MCF 10A (cell line): ENCODE results near the gene XPO6. TPM values are rescaled to one million over a fixed set of nuclear protein-coding genes. Genes with fewer than 3 reads are reported as not detected.

ENCODE experiments used
- BruUV-seq: library from RNA; stranded (reverse); fragments of 400-500 nt; replicated peaks from 2 replicates; lab custom pipeline; 2021; lab: Mats Ljungman, UMichigan
- CTCF ChIA-PET: fragments of 300-600 bp; sonication (Branson Sonifier 250); formaldehyde crosslinking; extraction: SDS; loops from one replicate; lab custom pipeline; 2021; ENCODE audit warnings: antibody characterized with exemption, inconsistent platforms; lab: Yijun Ruan, JAX
- POLR2A ChIA-PET: fragments of 300-600, 350-650 bp; sonication (Branson Sonifier 250); formaldehyde crosslinking; extraction: SDS; loops from one replicate; lab custom pipeline; 2020; ENCODE audit warnings: antibody characterized with exemption, inconsistent platforms; lab: Yijun Ruan, JAX
- DNase-seq: peaks from one replicate; pipeline ENCODE4 v3.0.0-alpha.2; 2018; ENCODE audit not compliant: unreplicated experiment
- H3K27ac Mint-ChIP-seq: one replicate; pipeline ENCODE4 v1.8.0; 2022; ENCODE audit warnings: mild to moderate bottlenecking, low read depth, mixed read lengths; ENCODE audit not compliant: unreplicated experiment
- H3K27me3 Mint-ChIP-seq: one replicate; pipeline ENCODE4 v1.8.0; 2022; ENCODE audit warnings: mixed read lengths; ENCODE audit not compliant: insufficient read depth, unreplicated experiment
- H3K36me3 Mint-ChIP-seq: one replicate; pipeline ENCODE4 v1.8.0; 2022; ENCODE audit warnings: mild to moderate bottlenecking, moderate library complexity, mixed read lengths; ENCODE audit not compliant: insufficient read depth, unreplicated experiment
- H3K4me1 Mint-ChIP-seq: one replicate; pipeline ENCODE4 v1.8.0; 2022; ENCODE audit warnings: mixed read lengths; ENCODE audit not compliant: insufficient read depth, unreplicated experiment
- H3K4me3 Mint-ChIP-seq: one replicate; pipeline ENCODE4 v1.8.0; 2022; ENCODE audit warnings: mild to moderate bottlenecking, moderate library complexity, mixed read lengths; ENCODE audit not compliant: unreplicated experiment
- H3K9me3 Mint-ChIP-seq: one replicate; pipeline ENCODE4 v1.8.0; 2022; ENCODE audit warnings: mixed read lengths; ENCODE audit not compliant: unreplicated experiment
- CTCF ChIP-seq: fragments of 200-600 bp; IDR thresholded peaks from one replicate; pipeline ENCODE4 v1.8.0; 2022; ENCODE audit warnings: antibody characterized with exemption, mild to moderate bottlenecking; ENCODE audit not compliant: unreplicated experiment
- intact Hi-C: fragments of 100-400 bp; cut with micrococcal nuclease; formaldehyde crosslinking; loops from 2 replicates; pipeline ENCODE4 v1.14.1; 2022
- total RNA-seq: library from RNA; stranded (reverse); gene quantifications from 2 replicates; pipeline ENCODE4 v1.2.3, GENCODE V29; 2022

Gene XPO6
- total RNA-seq, 1 experiment from 2014 or later = 200 TPM

- H3K27me3 Mint-ChIP-seq = no peaks in the 10 kb centered on the region
- ChIA-PET CTCF (interaction anchor here (0.6 kb wide), 1 partner anchor 32 kb away, joined by 3 read pairs; no protein-coding TSS in a partner anchor), POLR2A (interaction anchor here (0.8 kb wide), 1 partner anchor 24 kb away, joined by 3 read pairs; no protein-coding TSS in a partner anchor)
- peaks cover 25% of the 10 kb centered on the region for H3K4me1 Mint-ChIP-seq
- intact Hi-C loops = no loop called here
- no TSS peak for BruUV-seq
- no peak overlapping the region for H3K4me3 Mint-ChIP-seq
- H3K27ac Mint-ChIP-seq = no peak overlapping the region
- DNase-seq = peak; percentile 50
- H3K9me3 Mint-ChIP-seq = no peaks in the 10 kb centered on the region
- TF ChIP-seq CTCF = no peak
- H3K36me3 Mint-ChIP-seq = peaks cover 36% of the 10 kb centered on the region
These were observed 25.0 kb downstream of the XPO6 start for GRCh38 chr16:28186752-28187151.

- intact Hi-C loops = no loop called here
- Mint-ChIP-seq H3K36me3 (peaks cover 31% of the 10 kb centered on the region), H3K27me3 (no peaks in the 10 kb centered on the region), H3K4me3 (no peak overlapping the region), H3K27ac (no peak overlapping the region), H3K9me3 (no peaks in the 10 kb centered on the region), H3K4me1 (peaks cover 29% of the 10 kb centered on the region)
- ChIA-PET POLR2A (interaction anchor here (0.6 to 0.9 kb wide), 2 partner anchors 25 to 27 kb away, joined by 3 read pairs; no protein-coding TSS in a partner anchor), CTCF (no interaction called here)
- BruUV-seq = no TSS peak
- TF ChIP-seq CTCF = no peak
- DNase-seq = no peak
These were observed 26.1 kb downstream of the XPO6 start for GRCh38 chr16:28185696-28186095.

GRCh38 chr16:28184625-28185024 lies 27.1 kb downstream of the XPO6 start:
- POLR2A ChIA-PET = interaction anchor here (1.3 to 1.4 kb wide), 2 partner anchors 13 to 27 kb away, joined by 3 to 4 read pairs; partner anchors contain the start of gene XPO6
- Mint-ChIP-seq H3K4me1 (peaks cover 31% of the 10 kb centered on the region), H3K9me3 (no peaks in the 10 kb centered on the region), H3K36me3 (peaks cover 34% of the 10 kb centered on the region), H3K27ac (no peak overlapping the region), H3K4me3 (no peak overlapping the region), H3K27me3 (no peaks in the 10 kb centered on the region)
- no peak for DNase-seq
- no peak for TF ChIP-seq CTCF
- no TSS peak for BruUV-seq
- CTCF ChIA-PET = no interaction called here
- intact Hi-C loops = no loop called here

GRCh38 chr16:28183930-28184329 lies 27.8 kb downstream of the XPO6 start:
- peaks cover 36% of the 10 kb centered on the region for H3K36me3 Mint-ChIP-seq
- no peak for DNase-seq
- peak overlapping the region; percentile 24 for H3K27ac Mint-ChIP-seq
- H3K9me3 Mint-ChIP-seq = no peaks in the 10 kb centered on the region
- no peak overlapping the region for H3K4me3 Mint-ChIP-seq
- peaks cover 31% of the 10 kb centered on the region for H3K4me1 Mint-ChIP-seq
- BruUV-seq = no TSS peak
- intact Hi-C loops = no loop called here
- ChIA-PET POLR2A (interaction anchor here (0.7 to 1.4 kb wide), 4 partner anchors 12 to 29 kb away, joined by 3 to 4 read pairs (median 4); partner anchors contain the start of gene XPO6), CTCF (interaction anchor here (0.6 to 0.7 kb wide), 2 partner anchors 103 to 1933 kb away, joined by 3 read pairs; no protein-coding TSS in a partner anchor)
- no peaks in the 10 kb centered on the region for H3K27me3 Mint-ChIP-seq
- TF ChIP-seq CTCF = no peak
